Activated CD4-positive, alpha-beta T cell treated with anti-CD3 and anti-CD28 coated beads for 36 hours (primary cell): ENCODE measurements around the gene ADGB. TPM values are rescaled to one million over a fixed set of nuclear protein-coding genes. Genes with fewer than 3 reads are reported as not detected.

Experiments used
- ATAC-seq: fragments of 200-7000 bp; cut with Tn5 transposase; one replicate; pipeline ENCODE4 v1.10.0; 2021; ENCODE audit warnings: mild to moderate bottlenecking, moderate library complexity
- CTCF ChIA-PET: fragments of 350-600 bp; sonication (Branson Sonifier 250); formaldehyde crosslinking; loops from one replicate; lab custom pipeline; 2021; ENCODE audit warnings: antibody characterized with exemption; lab: Charles Lee
- POLR2A ChIA-PET: fragments of 350-600 bp; sonication (Branson Sonifier 250); formaldehyde crosslinking; loops from one replicate; lab custom pipeline; 2021; ENCODE audit warnings: antibody characterized with exemption, inconsistent platforms; lab: Charles Lee
- DNase-seq: peaks from one replicate; pipeline ENCODE4 v3.0.0-alpha.2; 2020
- H3K27ac Mint-ChIP-seq: one replicate; pipeline ENCODE4 v1.8.0; 2021; ENCODE audit warnings: mixed read lengths
- H3K27me3 Mint-ChIP-seq: one replicate; pipeline ENCODE4 v1.8.0; 2021; ENCODE audit warnings: mixed read lengths
- H3K36me3 Mint-ChIP-seq: one replicate; pipeline ENCODE4 v1.8.0; 2021; ENCODE audit warnings: low read depth, mixed read lengths
- H3K4me1 Mint-ChIP-seq: one replicate; pipeline ENCODE4 v1.8.0; 2021; ENCODE audit warnings: mixed read lengths
- H3K4me3 Mint-ChIP-seq: one replicate; pipeline ENCODE4 v1.8.0; 2021; ENCODE audit warnings: mild to moderate bottlenecking, moderate library complexity, mixed read lengths
- H3K9me3 Mint-ChIP-seq: one replicate; pipeline ENCODE4 v1.8.0; 2021; ENCODE audit warnings: low read depth, mixed read lengths
- intact Hi-C, 2 experiments: fragments of 100-400 bp; cut with DNase I in 1 of 2; cut with micrococcal nuclease in 1 of 2; formaldehyde crosslinking; loops; one replicate each; pipeline versions ENCODE4 v1.14.2 to v1.15.1; 2022 to 2024; cut with DNase I, micrococcal nuclease
- total RNA-seq, 2 experiments: library from RNA; stranded (reverse); gene quantifications; one replicate each; pipeline ENCODE4 v1.2.3, GENCODE V29; 2021

ADGB gene
- total RNA-seq, 2 experiments from 2014 or later = not detected

DNA sequence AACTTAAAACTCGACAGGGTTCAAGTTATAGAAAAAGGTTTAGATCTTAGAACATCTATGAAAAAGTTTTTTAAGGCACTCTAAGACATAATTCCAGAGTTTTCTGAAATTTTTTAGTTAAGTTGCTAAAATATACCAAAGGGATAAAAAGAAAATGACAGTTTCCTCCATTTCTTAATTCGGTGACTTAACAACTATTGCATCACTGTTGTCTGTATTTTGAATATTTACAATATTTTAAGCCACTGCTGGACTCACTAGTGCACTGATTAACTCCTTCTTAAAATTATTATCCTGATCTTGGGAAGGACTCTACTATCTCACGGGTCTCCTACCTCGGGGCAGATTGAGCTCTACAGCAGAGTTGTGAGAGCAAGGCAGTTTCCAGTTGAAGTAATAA lies 91.0 kb downstream of the ADGB start:
- CTCF ChIA-PET = no interaction called here
- Mint-ChIP-seq H3K9me3 (no peaks in the 10 kb centered on the region), H3K4me3 (no peak overlapping the region), H3K4me1 (no peaks in the 10 kb centered on the region), H3K27me3 (peaks cover 4% of the 10 kb centered on the region), H3K36me3 (no peaks in the 10 kb centered on the region), H3K27ac (no peak overlapping the region)
- intact Hi-C loops = no loop called here
- no peak for ATAC-seq
- no peak for DNase-seq
- POLR2A ChIA-PET = no interaction called here

GRCh38 chr6:146693342-146693741 lies 94.6 kb downstream of the ADGB start:
- ATAC-seq = no peak
- Mint-ChIP-seq H3K4me3 (no peak overlapping the region), H3K9me3 (no peaks in the 10 kb centered on the region), H3K27me3 (peaks cover 4% of the 10 kb centered on the region), H3K36me3 (no peaks in the 10 kb centered on the region), H3K4me1 (no peaks in the 10 kb centered on the region), H3K27ac (no peak overlapping the region)
- CTCF ChIA-PET = interaction anchor here (1.5 kb wide), 1 partner anchor 20 kb away, joined by 4 read pairs; no protein-coding TSS in a partner anchor
- intact Hi-C loops = no loop called here
- no peak for DNase-seq
- POLR2A ChIA-PET = no interaction called here

GRCh38 chr6:146697921-146698320 lies 99.1 kb downstream of the ADGB start:
- peaks cover 3% of the 10 kb centered on the region for H3K27me3 Mint-ChIP-seq
- ChIA-PET CTCF (interaction anchor here (0.7 to 1.1 kb wide), 2 partner anchors 769 to 770 kb away, joined by 3 to 4 read pairs; no protein-coding TSS in a partner anchor), POLR2A (interaction anchor here (0.5 kb wide), 1 partner anchor 1397 kb away, joined by 3 read pairs; no protein-coding TSS in a partner anchor)
- no peaks in the 10 kb centered on the region for H3K36me3 Mint-ChIP-seq
- H3K9me3 Mint-ChIP-seq = no peaks in the 10 kb centered on the region
- H3K4me1 Mint-ChIP-seq = no peaks in the 10 kb centered on the region
- DNase-seq = no peak
- intact Hi-C loops = no loop called here
- H3K4me3 Mint-ChIP-seq = no peak overlapping the region
- no peak for ATAC-seq
- no peak overlapping the region for H3K27ac Mint-ChIP-seq

GRCh38 chr6:146700078-146700686 lies 101.4 kb downstream of the ADGB start:
- no peak overlapping the region for H3K4me3 Mint-ChIP-seq
- H3K27me3 Mint-ChIP-seq = peaks cover 2% of the 10 kb centered on the region
- H3K27ac Mint-ChIP-seq = no peak overlapping the region
- no peaks in the 10 kb centered on the region for H3K4me1 Mint-ChIP-seq
- intact Hi-C loops = loop anchor here (2.0 to 5.0 kb wide), 3 partner anchors 153 to 771 kb away; partner anchors contain the start of gene RAB32 (in 1 of the 2)
- peak; percentile 62 for DNase-seq
- ChIA-PET POLR2A (no interaction called here), CTCF (interaction anchor here (0.7 to 1.8 kb wide), 5 partner anchors 11 to 772 kb away, joined by 3 to 5 read pairs (median 3); no protein-coding TSS in a partner anchor)
- peaks cover 2% of the 10 kb centered on the region for H3K9me3 Mint-ChIP-seq
- no peaks in the 10 kb centered on the region for H3K36me3 Mint-ChIP-seq
- no peak for ATAC-seq

DNA sequence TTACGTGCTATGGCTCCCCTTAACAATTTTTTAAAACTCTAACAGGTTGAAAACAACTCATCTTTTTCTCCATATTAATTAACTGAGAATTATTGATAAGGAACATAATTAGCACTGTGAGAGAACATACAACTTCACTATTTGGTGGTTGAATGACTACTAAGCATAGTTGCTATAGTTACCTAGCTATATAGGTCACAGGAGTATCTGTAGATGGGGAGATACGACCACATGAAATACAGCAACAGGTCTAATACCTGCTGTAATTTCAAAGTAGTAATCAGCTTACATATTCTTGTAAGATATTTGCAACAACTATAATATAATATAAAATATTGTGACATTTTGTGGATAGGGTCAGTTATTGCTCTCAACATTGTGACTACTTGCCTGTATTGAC lies 102.9 kb downstream of the ADGB start:
- peaks cover 2% of the 10 kb centered on the region for H3K27me3 Mint-ChIP-seq
- CTCF ChIA-PET = no interaction called here
- POLR2A ChIA-PET = no interaction called here
- H3K4me1 Mint-ChIP-seq = no peaks in the 10 kb centered on the region
- no peak overlapping the region for H3K27ac Mint-ChIP-seq
- no peak overlapping the region for H3K4me3 Mint-ChIP-seq
- no peaks in the 10 kb centered on the region for H3K36me3 Mint-ChIP-seq
- peaks cover 2% of the 10 kb centered on the region for H3K9me3 Mint-ChIP-seq
- intact Hi-C loops = loop anchor here (2.0 to 5.0 kb wide), 3 partner anchors 154 to 773 kb away; partner anchors contain the start of gene RAB32 (in 1 of the 2)
- DNase-seq (no peak), ATAC-seq (no peak)

DNA sequence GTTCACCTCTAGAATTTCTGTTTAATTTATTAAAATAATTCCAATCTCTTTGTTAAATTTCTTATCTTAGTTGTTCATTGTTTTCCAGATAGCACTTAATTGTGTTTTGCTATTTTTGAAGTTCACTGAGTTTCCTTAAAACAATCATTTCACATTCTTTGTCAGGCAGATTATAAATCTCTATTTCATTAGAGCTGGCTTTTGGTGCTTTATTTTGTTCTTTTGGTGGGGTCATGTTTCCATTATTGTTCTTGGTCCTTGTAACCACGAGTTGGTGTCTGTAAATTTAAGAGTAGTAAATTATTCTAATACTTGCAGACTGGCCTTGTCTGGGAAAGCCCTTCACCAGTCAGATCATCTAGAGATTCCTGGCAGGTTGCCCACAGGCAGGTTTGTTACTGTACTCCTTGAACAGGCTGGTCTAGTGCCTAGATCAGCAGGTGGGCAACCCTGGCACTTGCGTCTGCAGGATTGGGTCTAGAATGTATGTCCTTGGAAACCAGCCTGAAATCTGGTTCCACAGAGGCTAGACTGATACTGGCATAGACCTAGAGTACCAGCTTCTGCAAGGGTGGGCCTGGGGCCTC lies 110.4 kb downstream of the ADGB start:
- Mint-ChIP-seq H3K9me3 (peaks cover 2% of the 10 kb centered on the region), H3K36me3 (no peaks in the 10 kb centered on the region), H3K27ac (no peak overlapping the region), H3K27me3 (peaks cover 3% of the 10 kb centered on the region), H3K4me1 (no peaks in the 10 kb centered on the region), H3K4me3 (no peak overlapping the region)
- ATAC-seq (no peak), DNase-seq (no peak)
- intact Hi-C loops = no loop called here
- CTCF ChIA-PET = no interaction called here
- POLR2A ChIA-PET = no interaction called here

GRCh38 chr6:146719387-146719786 lies 120.6 kb downstream of the ADGB start:
- Mint-ChIP-seq H3K4me3 (no peak overlapping the region), H3K27ac (no peak overlapping the region), H3K4me1 (no peaks in the 10 kb centered on the region), H3K27me3 (no peaks in the 10 kb centered on the region), H3K9me3 (no peaks in the 10 kb centered on the region), H3K36me3 (no peaks in the 10 kb centered on the region)
- CTCF ChIA-PET = interaction anchor here (1.2 kb wide), 1 partner anchor 17 kb away, joined by 4 read pairs; no protein-coding TSS in a partner anchor
- intact Hi-C loops = no loop called here
- POLR2A ChIA-PET = no interaction called here
- ATAC-seq (no peak), DNase-seq (no peak)

- no peaks in the 10 kb centered on the region for H3K9me3 Mint-ChIP-seq
- no peak overlapping the region for H3K4me3 Mint-ChIP-seq
- H3K36me3 Mint-ChIP-seq = no peaks in the 10 kb centered on the region
- no peaks in the 10 kb centered on the region for H3K27me3 Mint-ChIP-seq
- no peak overlapping the region for H3K27ac Mint-ChIP-seq
- H3K4me1 Mint-ChIP-seq = no peaks in the 10 kb centered on the region
- DNase-seq (no peak), ATAC-seq (no peak)
- ChIA-PET CTCF (interaction anchor here (0.6 to 1.2 kb wide), 2 partner anchors 16 to 46 kb away, joined by 3 read pairs; no protein-coding TSS in a partner anchor), POLR2A (no interaction called here)
- intact Hi-C loops = no loop called here
Measured at GRCh38 chr6:146739696-146740095, 140.9 kb downstream of the ADGB start.

DNA sequence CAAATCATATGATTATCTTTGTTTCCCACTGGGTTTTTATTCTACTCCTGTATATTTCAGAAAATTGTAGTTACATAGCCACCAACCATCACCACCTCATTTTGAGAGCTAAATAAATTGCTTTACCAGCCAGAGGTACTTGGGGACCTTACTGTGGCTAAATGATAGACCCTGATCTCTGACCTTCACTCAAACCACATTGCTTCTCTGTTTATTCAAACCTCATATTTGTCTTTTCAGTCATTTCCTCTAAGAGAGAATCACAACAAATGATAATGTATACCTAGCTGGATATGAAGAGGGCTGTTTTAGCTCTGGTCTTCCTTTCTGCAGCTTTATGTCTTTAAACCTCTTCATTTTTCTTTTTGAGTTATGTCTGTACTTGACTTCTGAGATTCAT lies 142.8 kb downstream of the ADGB start:
- no peaks in the 10 kb centered on the region for H3K36me3 Mint-ChIP-seq
- ChIA-PET CTCF (interaction anchor here (0.8 to 1.3 kb wide), 2 partner anchors 9 to 14 kb away, joined by 3 read pairs; no protein-coding TSS in a partner anchor), POLR2A (no interaction called here)
- H3K27me3 Mint-ChIP-seq = no peaks in the 10 kb centered on the region
- intact Hi-C loops = no loop called here
- DNase-seq (no peak), ATAC-seq (no peak)
- H3K27ac Mint-ChIP-seq = no peak overlapping the region
- H3K4me1 Mint-ChIP-seq = no peaks in the 10 kb centered on the region
- no peaks in the 10 kb centered on the region for H3K9me3 Mint-ChIP-seq
- no peak overlapping the region for H3K4me3 Mint-ChIP-seq

GRCh38 chr6:146753306-146753705 lies 154.5 kb downstream of the ADGB start:
- CTCF ChIA-PET = no interaction called here
- intact Hi-C loops = no loop called here
- peaks cover 4% of the 10 kb centered on the region for H3K9me3 Mint-ChIP-seq
- no peaks in the 10 kb centered on the region for H3K36me3 Mint-ChIP-seq
- no peaks in the 10 kb centered on the region for H3K4me1 Mint-ChIP-seq
- H3K27ac Mint-ChIP-seq = no peak overlapping the region
- H3K27me3 Mint-ChIP-seq = peaks cover 3% of the 10 kb centered on the region
- POLR2A ChIA-PET = no interaction called here
- H3K4me3 Mint-ChIP-seq = no peak overlapping the region
- ATAC-seq (no peak), DNase-seq (no peak)

GRCh38 chr6:146767632-146768031 lies 168.9 kb downstream of the ADGB start:
- ATAC-seq = no peak
- Mint-ChIP-seq H3K27ac (no peak overlapping the region), H3K27me3 (no peaks in the 10 kb centered on the region), H3K4me3 (no peak overlapping the region), H3K4me1 (peaks cover 17% of the 10 kb centered on the region), H3K36me3 (no peaks in the 10 kb centered on the region), H3K9me3 (no peaks in the 10 kb centered on the region)
- CTCF ChIA-PET = no interaction called here
- no peak for DNase-seq
- intact Hi-C loops = no loop called here
- POLR2A ChIA-PET = no interaction called here

- POLR2A ChIA-PET = no interaction called here
- H3K36me3 Mint-ChIP-seq = no peaks in the 10 kb centered on the region
- ATAC-seq (no peak), DNase-seq (no peak)
- intact Hi-C loops = no loop called here
- CTCF ChIA-PET = interaction anchor here (0.6 to 1.6 kb wide), 4 partner anchors 10 to 421 kb away, joined by 3 to 7 read pairs (median 4); no protein-coding TSS in a partner anchor
- H3K9me3 Mint-ChIP-seq = no peaks in the 10 kb centered on the region
- no peaks in the 10 kb centered on the region for H3K27me3 Mint-ChIP-seq
- peaks cover 17% of the 10 kb centered on the region for H3K4me1 Mint-ChIP-seq
- no peak overlapping the region for H3K27ac Mint-ChIP-seq
- no peak overlapping the region for H3K4me3 Mint-ChIP-seq
Measured at GRCh38 chr6:146768722-146769121, 169.9 kb downstream of the ADGB start.
